HepG2 (cell line): ENCODE data around the gene SETD5. TPM values are rescaled to one million over a fixed set of nuclear protein-coding genes. Genes with fewer than 3 reads are reported as not detected.

ENCODE experiments used
- EZH2 ChIP-seq: conservative IDR thresholded peaks from 2 replicates; pipeline ENCODE4 v1.6.1; 2012; ENCODE audit warnings: mild to moderate bottlenecking, low read depth, low read length, moderate library complexity
- MEF2D ChIP-seq: sonication (generic); formaldehyde crosslinking; IDR thresholded peaks from 2 replicates; pipeline ENCODE4 v1.5.1; 2020; ENCODE audit warnings: mild to moderate bottlenecking, missing genetic modification reagents
- SIN3A ChIP-seq: IDR thresholded peaks from 2 replicates; pipeline ENCODE4 v1.6.1; 2011; ENCODE audit warnings: low read depth, mild to moderate bottlenecking, control low read depth, low read length, borderline replicate concordance
- TP53 ChIP-seq: sonication (generic); formaldehyde crosslinking; conservative IDR thresholded peaks from 2 replicates; pipeline ENCODE4 v1.4.0; 2020; ENCODE audit warnings: missing genetic modification reagents
- ZFX ChIP-seq: sonication (generic); formaldehyde crosslinking; IDR thresholded peaks from 2 replicates; pipeline ENCODE4 v1.4.0; 2020; ENCODE audit warnings: mild to moderate bottlenecking, low read depth, missing genetic modification reagents, moderate library complexity
- ZNF143 ChIP-seq: sonication (generic); formaldehyde crosslinking; IDR thresholded peaks from 2 replicates; pipeline ENCODE4 v1.4.0; 2020; ENCODE audit warnings: missing genetic modification reagents
- ZNF326 ChIP-seq: sonication (generic); formaldehyde crosslinking; IDR thresholded peaks from 2 replicates; pipeline ENCODE4 v1.4.0; 2020; ENCODE audit warnings: missing genetic modification reagents, borderline replicate concordance
- polyA plus RNA-seq, 8 experiments: library from polyadenylated mRNA; depleted of rRNA in 3 of 8; stranded (reverse) in 7 of 8; unstranded in 1 of 8; fragments of >200 nt; fragmentation: Illumina TruSeq in 4 of 8; extraction: Trizol in 4 of 8; gene quantifications; 2 replicates each; pipeline versions ENCODE4 v1.2.1 to v1.2.3, GENCODE V29; 2011 to 2016; ENCODE audit warnings: low read depth in 4 of 8, missing spikeins in 1 of 8, mixed read lengths in 1 of 8; ENCODE audit not compliant: insufficient read depth in 1 of 8
- total RNA-seq, 5 experiments: library from RNA; depleted of rRNA; stranded (reverse); fragments of >200 nt; fragmentation: Illumina TruSeq; extraction: Trizol; gene quantifications; 2 replicates each; pipeline ENCODE4 v1.2.3, GENCODE V29; 2016; ENCODE audit warnings: low read depth in 1 of 5
- TF ChIP-seq, protein P1 (sequence below): sonication (generic); formaldehyde crosslinking; IDR thresholded peaks from 2 replicates; pipeline ENCODE4 v1.4.0; 2020; ENCODE audit warnings: missing genetic modification reagents, borderline replicate concordance
- TF ChIP-seq, protein P2 (sequence below): sonication (generic); formaldehyde crosslinking; IDR thresholded peaks from 2 replicates; pipeline ENCODE4 v1.9.0; 2022; ENCODE audit warnings: low read depth, missing genetic modification reagents
- TF ChIP-seq, protein P3 (sequence below): IDR thresholded peaks from 2 replicates; pipeline ENCODE4 v1.6.1; 2012; ENCODE audit warnings: inconsistent platforms
- TF ChIP-seq, protein P4 (sequence below): sonication (generic); formaldehyde crosslinking; IDR thresholded peaks from 2 replicates; pipeline ENCODE4 v1.4.0; 2020; ENCODE audit warnings: mild to moderate bottlenecking, missing genetic modification reagents

The SETD5 gene
- total and polyA plus RNA-seq, 2 of the 13 experiments (the other 11 are each of a cell fraction or from before 2014, with no cell fraction given): 46.8 to 95.8 TPM

DNA sequence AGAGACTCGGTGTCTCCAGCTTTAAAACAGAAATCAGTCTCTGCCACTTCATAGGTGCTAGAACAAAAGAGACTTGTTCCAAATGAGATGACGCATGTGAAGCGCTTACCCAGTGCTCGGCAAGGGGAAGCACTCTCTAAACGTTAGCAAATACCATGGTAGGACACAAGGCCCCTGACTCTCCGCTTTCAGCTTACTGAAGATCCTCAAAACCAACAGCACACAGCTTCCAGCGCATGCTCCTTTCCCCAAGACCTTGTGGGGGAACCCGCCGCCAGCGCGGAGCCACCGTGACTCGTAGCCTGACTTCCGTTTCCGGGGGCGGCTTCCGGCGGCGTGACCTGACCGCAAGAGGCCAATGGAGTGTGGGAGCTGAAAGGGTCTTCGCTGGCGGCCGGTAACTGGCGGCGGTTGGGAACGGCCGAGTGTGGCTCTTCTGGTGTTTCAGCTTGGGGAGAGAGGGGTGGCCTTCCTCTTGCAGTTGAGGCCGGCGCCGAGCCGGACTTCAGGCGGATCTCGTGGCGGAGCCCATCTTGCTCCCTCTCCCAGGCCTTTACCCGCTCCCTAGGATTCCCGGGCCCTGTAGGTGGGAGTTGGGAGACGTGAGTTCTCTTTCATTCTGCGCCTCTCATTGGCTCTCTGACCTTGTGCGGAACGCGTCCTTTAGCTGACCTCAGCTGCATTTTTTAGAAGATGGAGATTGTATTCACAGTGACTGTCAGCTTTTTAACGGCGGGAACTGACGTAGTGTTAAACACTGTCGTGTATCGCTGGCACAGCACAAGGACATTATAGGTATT is 34.5 kb upstream of the SETD5 start, which contains the start of gene THUMPD3 (continued):
- TF ChIP-seq, protein P1, sequence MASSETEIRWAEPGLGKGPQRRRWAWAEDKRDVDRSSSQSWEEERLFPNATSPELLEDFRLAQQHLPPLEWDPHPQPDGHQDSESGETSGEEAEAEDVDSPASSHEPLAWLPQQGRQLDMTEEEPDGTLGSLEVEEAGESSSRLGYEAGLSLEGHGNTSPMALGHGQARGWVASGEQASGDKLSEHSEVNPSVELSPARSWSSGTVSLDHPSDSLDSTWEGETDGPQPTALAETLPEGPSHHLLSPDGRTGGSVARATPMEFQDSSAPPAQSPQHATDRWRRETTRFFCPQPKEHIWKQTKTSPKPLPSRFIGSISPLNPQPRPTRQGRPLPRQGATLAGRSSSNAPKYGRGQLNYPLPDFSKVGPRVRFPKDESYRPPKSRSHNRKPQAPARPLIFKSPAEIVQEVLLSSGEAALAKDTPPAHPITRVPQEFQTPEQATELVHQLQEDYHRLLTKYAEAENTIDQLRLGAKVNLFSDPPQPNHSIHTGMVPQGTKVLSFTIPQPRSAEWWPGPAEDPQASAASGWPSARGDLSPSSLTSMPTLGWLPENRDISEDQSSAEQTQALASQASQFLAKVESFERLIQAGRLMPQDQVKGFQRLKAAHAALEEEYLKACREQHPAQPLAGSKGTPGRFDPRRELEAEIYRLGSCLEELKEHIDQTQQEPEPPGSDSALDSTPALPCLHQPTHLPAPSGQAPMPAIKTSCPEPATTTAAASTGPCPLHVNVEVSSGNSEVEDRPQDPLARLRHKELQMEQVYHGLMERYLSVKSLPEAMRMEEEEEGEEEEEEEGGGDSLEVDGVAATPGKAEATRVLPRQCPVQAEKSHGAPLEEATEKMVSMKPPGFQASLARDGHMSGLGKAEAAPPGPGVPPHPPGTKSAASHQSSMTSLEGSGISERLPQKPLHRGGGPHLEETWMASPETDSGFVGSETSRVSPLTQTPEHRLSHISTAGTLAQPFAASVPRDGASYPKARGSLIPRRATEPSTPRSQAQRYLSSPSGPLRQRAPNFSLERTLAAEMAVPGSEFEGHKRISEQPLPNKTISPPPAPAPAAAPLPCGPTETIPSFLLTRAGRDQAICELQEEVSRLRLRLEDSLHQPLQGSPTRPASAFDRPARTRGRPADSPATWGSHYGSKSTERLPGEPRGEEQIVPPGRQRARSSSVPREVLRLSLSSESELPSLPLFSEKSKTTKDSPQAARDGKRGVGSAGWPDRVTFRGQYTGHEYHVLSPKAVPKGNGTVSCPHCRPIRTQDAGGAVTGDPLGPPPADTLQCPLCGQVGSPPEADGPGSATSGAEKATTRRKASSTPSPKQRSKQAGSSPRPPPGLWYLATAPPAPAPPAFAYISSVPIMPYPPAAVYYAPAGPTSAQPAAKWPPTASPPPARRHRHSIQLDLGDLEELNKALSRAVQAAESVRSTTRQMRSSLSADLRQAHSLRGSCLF (CRISPR knock-in tag): no peak
- TF ChIP-seq, protein P2, sequence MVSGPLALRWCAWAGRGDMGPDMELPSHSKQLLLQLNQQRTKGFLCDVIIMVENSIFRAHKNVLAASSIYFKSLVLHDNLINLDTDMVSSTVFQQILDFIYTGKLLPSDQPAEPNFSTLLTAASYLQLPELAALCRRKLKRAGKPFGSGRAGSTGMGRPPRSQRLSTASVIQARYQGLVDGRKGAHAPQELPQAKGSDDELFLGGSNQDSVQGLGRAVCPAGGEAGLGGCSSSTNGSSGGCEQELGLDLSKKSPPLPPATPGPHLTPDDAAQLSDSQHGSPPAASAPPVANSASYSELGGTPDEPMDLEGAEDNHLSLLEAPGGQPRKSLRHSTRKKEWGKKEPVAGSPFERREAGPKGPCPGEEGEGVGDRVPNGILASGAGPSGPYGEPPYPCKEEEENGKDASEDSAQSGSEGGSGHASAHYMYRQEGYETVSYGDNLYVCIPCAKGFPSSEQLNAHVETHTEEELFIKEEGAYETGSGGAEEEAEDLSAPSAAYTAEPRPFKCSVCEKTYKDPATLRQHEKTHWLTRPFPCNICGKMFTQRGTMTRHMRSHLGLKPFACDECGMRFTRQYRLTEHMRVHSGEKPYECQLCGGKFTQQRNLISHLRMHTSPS: no peak
- TF ChIP-seq, protein P3, sequence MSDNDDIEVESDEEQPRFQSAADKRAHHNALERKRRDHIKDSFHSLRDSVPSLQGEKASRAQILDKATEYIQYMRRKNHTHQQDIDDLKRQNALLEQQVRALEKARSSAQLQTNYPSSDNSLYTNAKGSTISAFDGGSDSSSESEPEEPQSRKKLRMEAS: peak; percentile 99
- TF ChIP-seq EZH2 (no peak), ZNF143 (peak; percentile 71), TP53 (CRISPR knock-in tag) (peak; percentile 54; the same call in 1 of the 2 replicates), ZFX (CRISPR knock-in tag) (peak; percentile 97), SIN3A (peak; percentile 84), MEF2D (CRISPR knock-in tag) (peak; percentile 89), ZNF326 (CRISPR knock-in tag) (no peak)
- TF ChIP-seq, protein P4, sequence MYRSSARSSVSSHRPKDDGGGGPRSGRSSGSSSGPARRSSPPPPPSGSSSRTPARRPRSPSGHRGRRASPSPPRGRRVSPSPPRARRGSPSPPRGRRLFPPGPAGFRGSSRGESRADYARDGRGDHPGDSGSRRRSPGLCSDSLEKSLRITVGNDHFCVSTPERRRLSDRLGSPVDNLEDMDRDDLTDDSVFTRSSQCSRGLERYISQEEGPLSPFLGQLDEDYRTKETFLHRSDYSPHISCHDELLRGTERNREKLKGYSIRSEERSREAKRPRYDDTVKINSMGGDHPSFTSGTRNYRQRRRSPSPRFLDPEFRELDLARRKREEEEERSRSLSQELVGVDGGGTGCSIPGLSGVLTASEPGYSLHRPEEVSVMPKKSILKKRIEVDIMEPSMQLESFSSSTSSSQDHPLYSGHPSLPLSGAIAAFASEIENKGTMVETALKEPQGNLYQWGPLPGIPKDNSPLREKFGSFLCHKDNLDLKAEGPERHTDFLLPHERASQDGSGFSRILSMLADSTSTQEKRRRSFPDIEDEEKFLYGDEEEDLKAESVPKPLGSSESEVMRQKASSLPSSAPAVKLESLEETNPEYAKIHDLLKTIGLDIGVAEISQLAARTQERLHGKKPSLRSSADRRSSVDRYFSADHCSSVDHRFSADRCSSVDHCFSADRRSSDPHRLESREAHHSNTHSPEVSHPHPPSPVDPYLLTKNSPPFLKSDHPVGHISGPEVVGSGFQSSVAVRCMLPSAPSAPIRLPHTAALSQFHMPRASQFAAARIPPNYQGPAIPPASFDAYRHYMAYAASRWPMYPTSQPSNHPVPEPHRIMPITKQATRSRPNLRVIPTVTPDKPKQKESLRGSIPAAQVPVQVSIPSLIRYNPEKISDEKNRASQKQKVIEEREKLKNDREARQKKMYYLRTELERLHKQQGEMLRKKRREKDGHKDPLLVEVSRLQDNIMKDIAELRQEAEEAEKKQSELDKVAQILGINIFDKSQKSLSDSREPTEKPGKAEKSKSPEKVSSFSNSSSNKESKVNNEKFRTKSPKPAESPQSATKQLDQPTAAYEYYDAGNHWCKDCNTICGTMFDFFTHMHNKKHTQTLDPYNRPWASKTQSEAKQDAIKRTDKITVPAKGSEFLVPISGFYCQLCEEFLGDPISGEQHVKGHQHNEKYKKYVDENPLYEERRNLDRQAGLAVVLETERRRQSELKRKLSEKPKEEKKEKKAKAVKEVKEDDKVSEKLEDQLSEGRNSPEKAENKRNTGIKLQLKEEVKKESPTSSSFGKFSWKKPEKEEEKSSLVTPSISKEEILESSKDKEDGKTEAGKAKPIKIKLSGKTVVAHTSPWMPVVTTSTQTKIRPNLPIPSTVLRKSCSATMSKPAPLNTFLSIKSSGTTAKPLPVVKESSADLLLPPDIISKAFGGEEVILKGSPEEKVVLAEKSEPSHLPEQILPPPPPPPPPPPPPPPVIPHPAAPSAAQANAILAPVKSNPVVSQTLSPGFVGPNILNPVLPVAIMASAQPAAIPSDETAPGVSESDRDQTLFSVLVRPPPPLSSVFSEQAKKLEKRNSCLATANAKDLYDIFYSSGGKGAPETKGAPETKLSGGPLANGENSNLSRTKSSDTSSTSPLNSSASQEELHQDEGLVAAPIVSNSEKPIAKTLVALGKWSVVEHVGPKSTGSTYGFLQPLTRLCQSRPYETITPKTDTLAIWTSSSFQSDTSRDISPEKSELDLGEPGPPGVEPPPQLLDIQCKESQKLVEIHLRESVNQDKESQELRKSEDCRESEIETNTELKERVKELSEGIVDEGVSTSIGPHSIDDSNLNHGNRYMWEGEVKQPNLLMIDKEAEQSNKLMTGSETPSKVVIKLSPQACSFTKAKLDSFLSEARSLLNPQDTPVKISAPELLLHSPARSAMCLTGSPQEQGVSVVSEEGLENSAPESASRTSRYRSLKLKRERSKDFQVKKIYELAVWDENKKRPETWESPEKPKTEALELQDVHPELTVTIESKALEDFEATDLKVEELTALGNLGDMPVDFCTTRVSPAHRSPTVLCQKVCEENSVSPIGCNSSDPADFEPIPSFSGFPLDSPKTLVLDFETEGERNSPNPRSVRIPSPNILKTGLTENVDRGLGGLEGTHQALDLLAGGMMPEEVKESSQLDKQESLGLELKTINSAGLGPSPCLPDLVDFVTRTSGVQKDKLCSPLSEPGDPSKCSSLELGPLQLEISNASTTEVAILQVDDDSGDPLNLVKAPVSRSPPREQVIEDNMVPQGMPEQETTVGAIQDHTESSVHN: 0 out of 2 replicates have a peak, but pooled peaks have one; percentile 70
